Nephron progenitor cell (in vitro differentiated cells): ENCODE data around the gene DAAM2.

Experiments
- DNase-seq: peaks from one replicate; pipeline ENCODE4 v3.0.0; 2021
- H3K27ac Mint-ChIP-seq: 2 replicates; pipeline ENCODE4 v1.8.0; 2021; ENCODE audit warnings: mild to moderate bottlenecking, moderate library complexity, mixed read lengths
- H3K27me3 Mint-ChIP-seq: 2 replicates; pipeline ENCODE4 v1.8.0; 2021; ENCODE audit warnings: mild to moderate bottlenecking, low read depth, mixed read lengths; ENCODE audit not compliant: poor library complexity
- H3K36me3 Mint-ChIP-seq: 2 replicates; pipeline ENCODE4 v1.8.0; 2021; ENCODE audit warnings: low read depth, mixed read lengths
- H3K4me1 Mint-ChIP-seq: 2 replicates; pipeline ENCODE4 v1.8.0; 2021; ENCODE audit warnings: mixed read lengths
- H3K4me3 Mint-ChIP-seq: 2 replicates; pipeline ENCODE4 v1.8.0; 2021; ENCODE audit warnings: mild to moderate bottlenecking, moderate library complexity, mixed read lengths
- H3K9me3 Mint-ChIP-seq: 2 replicates; pipeline ENCODE4 v1.8.0; 2021; ENCODE audit warnings: mild to moderate bottlenecking, moderate library complexity, mixed read lengths
- TF ChIP-seq, protein P1 (sequence below): fragments of 200-600 bp; sonication (generic); IDR thresholded peaks from 2 replicates; pipeline ENCODE4 v1.5.0; 2021; ENCODE audit warnings: antibody characterized with exemption

Gene DAAM2

DNA sequence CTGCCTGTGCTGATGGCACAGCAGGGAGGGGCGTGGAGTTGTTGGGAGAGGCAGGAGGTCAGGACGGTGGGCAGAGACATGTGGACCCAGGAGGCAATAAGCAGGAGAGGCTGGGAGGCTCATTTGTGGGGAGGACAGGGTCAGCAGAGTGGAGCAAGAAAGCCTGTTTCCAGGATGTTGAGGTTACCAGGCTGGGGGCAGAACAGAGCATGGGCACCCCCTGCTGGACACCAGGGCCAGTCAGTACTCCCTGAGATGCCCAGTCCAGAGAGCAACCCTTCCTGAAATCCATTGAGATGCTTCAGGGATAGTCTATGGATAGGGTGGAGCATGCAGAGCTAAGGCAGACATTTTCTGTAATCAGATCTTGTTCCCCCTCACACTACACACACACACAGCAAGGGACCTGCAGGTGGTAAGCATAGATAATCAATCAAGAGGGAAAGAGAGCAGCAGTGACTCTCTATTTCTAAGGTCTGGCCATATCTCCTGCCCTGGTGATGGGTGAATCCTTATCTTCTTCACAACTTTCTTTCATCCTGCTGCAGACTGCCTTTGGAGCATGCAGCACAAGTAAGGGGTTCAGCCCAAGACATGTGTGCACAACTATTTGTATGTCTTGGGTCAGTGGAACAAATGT, 100.4 kb downstream of the DAAM2 start:
- Mint-ChIP-seq H3K27ac (no peak overlapping the region), H3K9me3 (no peaks in the 10 kb centered on the region), H3K4me1 (peaks cover 9% of the 10 kb centered on the region), H3K27me3 (peaks cover 22% of the 10 kb centered on the region), H3K36me3 (peaks cover 16% of the 10 kb centered on the region), H3K4me3 (no peak overlapping the region)
- peak; percentile 71 for DNase-seq
- TF ChIP-seq, protein P1, sequence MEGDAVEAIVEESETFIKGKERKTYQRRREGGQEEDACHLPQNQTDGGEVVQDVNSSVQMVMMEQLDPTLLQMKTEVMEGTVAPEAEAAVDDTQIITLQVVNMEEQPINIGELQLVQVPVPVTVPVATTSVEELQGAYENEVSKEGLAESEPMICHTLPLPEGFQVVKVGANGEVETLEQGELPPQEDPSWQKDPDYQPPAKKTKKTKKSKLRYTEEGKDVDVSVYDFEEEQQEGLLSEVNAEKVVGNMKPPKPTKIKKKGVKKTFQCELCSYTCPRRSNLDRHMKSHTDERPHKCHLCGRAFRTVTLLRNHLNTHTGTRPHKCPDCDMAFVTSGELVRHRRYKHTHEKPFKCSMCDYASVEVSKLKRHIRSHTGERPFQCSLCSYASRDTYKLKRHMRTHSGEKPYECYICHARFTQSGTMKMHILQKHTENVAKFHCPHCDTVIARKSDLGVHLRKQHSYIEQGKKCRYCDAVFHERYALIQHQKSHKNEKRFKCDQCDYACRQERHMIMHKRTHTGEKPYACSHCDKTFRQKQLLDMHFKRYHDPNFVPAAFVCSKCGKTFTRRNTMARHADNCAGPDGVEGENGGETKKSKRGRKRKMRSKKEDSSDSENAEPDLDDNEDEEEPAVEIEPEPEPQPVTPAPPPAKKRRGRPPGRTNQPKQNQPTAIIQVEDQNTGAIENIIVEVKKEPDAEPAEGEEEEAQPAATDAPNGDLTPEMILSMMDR, result peak; percentile 63

DNA sequence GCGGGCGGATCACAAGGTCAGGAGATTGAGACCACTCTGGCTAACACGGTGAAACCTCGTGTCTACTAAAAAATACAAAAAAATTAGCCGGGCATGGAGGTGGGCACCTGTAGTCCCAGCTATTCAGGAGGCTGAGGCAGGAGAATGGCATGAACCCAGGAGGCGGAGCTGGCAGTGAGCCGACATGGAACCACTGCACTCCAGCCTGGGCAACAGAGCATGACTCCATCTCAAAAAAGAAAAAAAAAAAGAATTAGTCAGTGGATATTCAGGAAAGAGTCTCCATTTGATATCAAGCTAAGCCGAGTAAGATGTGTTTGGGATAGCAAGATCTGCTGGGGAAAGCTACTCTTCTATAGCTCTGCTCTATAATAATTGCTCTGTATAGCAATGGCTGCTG, 101.1 kb downstream of the DAAM2 start:
- H3K4me3 Mint-ChIP-seq, result no peak overlapping the region
- H3K36me3 Mint-ChIP-seq, result peaks cover 16% of the 10 kb centered on the region
- TF ChIP-seq, protein P1, result no peak
- H3K27ac Mint-ChIP-seq, result no peak overlapping the region
- no peaks in the 10 kb centered on the region for H3K9me3 Mint-ChIP-seq
- peaks cover 22% of the 10 kb centered on the region for H3K27me3 Mint-ChIP-seq
- DNase-seq, result no peak
- peaks cover 2% of the 10 kb centered on the region for H3K4me1 Mint-ChIP-seq

DNA sequence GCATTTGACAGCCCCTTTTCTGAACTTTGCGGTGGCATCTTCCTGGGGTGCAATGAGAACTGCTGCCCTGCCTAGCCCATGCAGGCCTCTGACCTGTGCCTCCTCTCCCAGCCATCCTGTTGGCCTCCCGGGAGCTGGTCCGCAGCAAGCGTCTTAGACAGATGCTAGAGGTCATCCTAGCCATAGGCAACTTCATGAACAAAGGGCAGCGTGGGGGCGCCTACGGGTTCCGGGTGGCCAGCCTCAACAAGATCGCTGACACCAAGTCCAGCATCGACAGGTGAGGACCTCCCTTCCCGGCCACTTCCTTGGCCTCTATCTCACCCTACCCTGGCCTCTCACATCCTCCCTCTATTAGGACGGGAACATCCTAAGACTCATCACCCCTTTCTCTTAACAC, 104.5 kb downstream of the DAAM2 start:
- H3K27ac Mint-ChIP-seq, result no peak overlapping the region
- peaks cover 28% of the 10 kb centered on the region for H3K36me3 Mint-ChIP-seq
- TF ChIP-seq, protein P1, result no peak
- peaks cover 20% of the 10 kb centered on the region for H3K27me3 Mint-ChIP-seq
- no peak for DNase-seq
- peaks cover 8% of the 10 kb centered on the region for H3K4me1 Mint-ChIP-seq
- no peak overlapping the region for H3K4me3 Mint-ChIP-seq
- no peaks in the 10 kb centered on the region for H3K9me3 Mint-ChIP-seq

DNA sequence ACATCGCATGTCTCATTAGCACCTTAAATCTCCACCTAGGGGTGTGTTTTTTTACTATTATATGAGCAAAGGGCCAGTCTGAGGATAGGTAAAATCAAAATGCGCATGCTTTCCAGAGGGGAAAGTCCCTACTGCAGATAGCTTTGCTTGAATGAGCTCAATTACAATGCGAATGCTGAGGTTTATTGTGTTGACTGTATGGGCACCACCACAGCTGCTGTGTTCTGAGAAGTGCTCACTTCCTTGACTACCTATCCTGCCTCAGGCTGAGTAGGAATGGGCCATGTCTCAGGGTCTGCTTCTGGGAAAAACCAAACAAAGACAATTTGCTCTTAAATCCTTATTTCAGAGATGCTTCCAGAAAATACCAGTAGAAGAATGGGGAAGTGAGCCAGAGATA, 105.5 kb downstream of the DAAM2 start:
- TF ChIP-seq, protein P1, result no peak
- peaks cover 13% of the 10 kb centered on the region for H3K27me3 Mint-ChIP-seq
- H3K27ac Mint-ChIP-seq, result no peak overlapping the region
- H3K9me3 Mint-ChIP-seq, result no peaks in the 10 kb centered on the region
- no peak for DNase-seq
- H3K4me3 Mint-ChIP-seq, result no peak overlapping the region
- peaks cover 33% of the 10 kb centered on the region for H3K36me3 Mint-ChIP-seq
- H3K4me1 Mint-ChIP-seq, result peaks cover 9% of the 10 kb centered on the region

DNA sequence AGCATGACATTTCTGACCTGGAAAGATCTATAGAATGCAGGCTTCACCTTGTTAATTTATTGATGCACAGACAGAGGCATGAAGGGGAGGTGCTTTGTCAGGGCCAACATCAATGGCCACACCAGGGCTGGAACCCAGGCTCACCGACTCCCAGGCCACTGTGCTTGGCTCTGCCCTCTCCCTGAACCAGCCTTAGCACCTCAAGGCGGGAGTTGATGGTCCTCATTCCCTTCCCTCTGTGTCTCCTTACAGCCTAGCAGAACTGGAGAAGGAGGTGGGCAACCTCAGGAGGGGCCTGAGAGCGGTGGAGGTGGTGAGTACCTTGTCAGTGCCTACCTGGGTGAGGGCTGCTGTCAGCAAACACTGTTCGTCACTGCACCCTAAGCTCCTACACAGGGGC, 106.4 kb downstream of the DAAM2 start:
- no peak overlapping the region for H3K4me3 Mint-ChIP-seq
- H3K9me3 Mint-ChIP-seq, result no peaks in the 10 kb centered on the region
- DNase-seq, result no peak
- H3K4me1 Mint-ChIP-seq, result peaks cover 9% of the 10 kb centered on the region
- peaks cover 13% of the 10 kb centered on the region for H3K27me3 Mint-ChIP-seq
- no peak overlapping the region for H3K27ac Mint-ChIP-seq
- TF ChIP-seq, protein P1, result no peak
- H3K36me3 Mint-ChIP-seq, result peaks cover 42% of the 10 kb centered on the region
